ENCODE measurements around the gene ADAM20. TPM values are rescaled to one million over a fixed set of nuclear protein-coding genes. Genes with fewer than 3 reads are reported as not detected.

ADAM20 gene
- total RNA-seq (2014; rRNA removed; shearing (Covaris generic); ENCODE audit: low replicate concordance): 1.0 TPM in 1 of 2 replicates, not detected in the other

- no peak for DNase-seq (ENCODE audit: low read depth)
- in situ Hi-C loops (cut with HindIII; ENCODE audit: low pct_unique_long_range_greater_than_20kb, low sequenced_read_pairs): no loop called here
These were observed at the start of gene ADAM20 for GRCh38 chr14:70534904-70535303. ADAM20 (minus strand) TSS chr14:70535004; CDS start chr14:70524757, 10,247 bp downstream.

- DNase-seq (ENCODE audit: low read depth): no peak
- in situ Hi-C loops (cut with HindIII; ENCODE audit: low pct_unique_long_range_greater_than_20kb, low sequenced_read_pairs): no loop called here
These were observed 42.1 kb upstream of the ADAM20 start for GRCh38 chr14:70576891-70577290.

GRCh38 chr14:70573050-70573449 is 38.2 kb upstream of the ADAM20 start:
- in situ Hi-C loops (cut with HindIII; ENCODE audit: low pct_unique_long_range_greater_than_20kb, low sequenced_read_pairs): no loop called here
- no peak for DNase-seq (ENCODE audit: low read depth)

- DNase-seq (ENCODE audit: low read depth): no peak
- in situ Hi-C loops (cut with HindIII; ENCODE audit: low pct_unique_long_range_greater_than_20kb, low sequenced_read_pairs): no loop called here
These were observed 36.3 kb upstream of the ADAM20 start for GRCh38 chr14:70571139-70571538.

GRCh38 chr14:70567791-70568190 is 33.0 kb upstream of the ADAM20 start:
- DNase-seq (ENCODE audit: low read depth): no peak
- in situ Hi-C loops (cut with HindIII; ENCODE audit: low pct_unique_long_range_greater_than_20kb, low sequenced_read_pairs): no loop called here

GRCh38 chr14:70563869-70564268 is 29.1 kb upstream of the ADAM20 start:
- no peak for DNase-seq (ENCODE audit: low read depth)
- in situ Hi-C loops (cut with HindIII; ENCODE audit: low pct_unique_long_range_greater_than_20kb, low sequenced_read_pairs): no loop called here

GRCh38 chr14:70563417-70563816 is 28.6 kb upstream of the ADAM20 start:
- in situ Hi-C loops (cut with HindIII; ENCODE audit: low pct_unique_long_range_greater_than_20kb, low sequenced_read_pairs): no loop called here

GRCh38 chr14:70558356-70558755 is 23.6 kb upstream of the ADAM20 start:
- in situ Hi-C loops (cut with HindIII; ENCODE audit: low pct_unique_long_range_greater_than_20kb, low sequenced_read_pairs): no loop called here
- DNase-seq (ENCODE audit: low read depth): no peak

More at GRCh38 chr14:70563417-70563816, 28.6 kb upstream of the ADAM20 start:
- DNase-seq (ENCODE audit: low read depth): no peak

GRCh38 chr14:70555890-70556289 is 21.1 kb upstream of the ADAM20 start:
- no peak for DNase-seq (ENCODE audit: low read depth)
- in situ Hi-C loops (cut with HindIII; ENCODE audit: low pct_unique_long_range_greater_than_20kb, low sequenced_read_pairs): no loop called here

GRCh38 chr14:70538087-70538486 is 3.3 kb upstream of the ADAM20 start:
- no peak for DNase-seq (ENCODE audit: low read depth)
- in situ Hi-C loops (cut with HindIII; ENCODE audit: low pct_unique_long_range_greater_than_20kb, low sequenced_read_pairs): no loop called here

GRCh38 chr14:70536830-70537229 is 2.0 kb upstream of the ADAM20 start:
- no peak for DNase-seq (ENCODE audit: low read depth)
- in situ Hi-C loops (cut with HindIII; ENCODE audit: low pct_unique_long_range_greater_than_20kb, low sequenced_read_pairs): no loop called here

GRCh38 chr14:70530417-70530816 is 4.4 kb downstream of the ADAM20 start:
- in situ Hi-C loops (cut with HindIII; ENCODE audit: low pct_unique_long_range_greater_than_20kb, low sequenced_read_pairs): no loop called here

GRCh38 chr14:70527501-70528105 is 7.2 kb downstream of the ADAM20 start:
- in situ Hi-C loops (cut with HindIII; ENCODE audit: low pct_unique_long_range_greater_than_20kb, low sequenced_read_pairs): no loop called here
- no peak for DNase-seq (ENCODE audit: low read depth)

More at GRCh38 chr14:70530417-70530816, 4.4 kb downstream of the ADAM20 start:
- DNase-seq (ENCODE audit: low read depth): no peak

- DNase-seq (ENCODE audit: low read depth): no peak
- in situ Hi-C loops (cut with HindIII; ENCODE audit: low pct_unique_long_range_greater_than_20kb, low sequenced_read_pairs): no loop called here
These were observed 9.1 kb downstream of the ADAM20 start for GRCh38 chr14:70525691-70526090.

- no peak for DNase-seq (ENCODE audit: low read depth)
- in situ Hi-C loops (cut with HindIII; ENCODE audit: low pct_unique_long_range_greater_than_20kb, low sequenced_read_pairs): no loop called here
These were observed 19.0 kb downstream of the ADAM20 start for GRCh38 chr14:70515811-70516210.

GRCh38 chr14:70514168-70515069 is 20.4 kb downstream of the ADAM20 start:
- in situ Hi-C loops (cut with HindIII; ENCODE audit: low pct_unique_long_range_greater_than_20kb, low sequenced_read_pairs): no loop called here
- DNase-seq (ENCODE audit: low read depth): no peak

GRCh38 chr14:70498191-70498590 is 36.6 kb downstream of the ADAM20 start:
- DNase-seq (ENCODE audit: low read depth): no peak
- in situ Hi-C loops (cut with HindIII; ENCODE audit: low pct_unique_long_range_greater_than_20kb, low sequenced_read_pairs): no loop called here

GRCh38 chr14:70489579-70490200 is 45.1 kb downstream of the ADAM20 start:
- in situ Hi-C loops (cut with HindIII; ENCODE audit: low pct_unique_long_range_greater_than_20kb, low sequenced_read_pairs): no loop called here
- DNase-seq (ENCODE audit: low read depth): no peak

All from Caki2 (cell line).